OCI-LY7 (cell line): ENCODE data around the gene IL1RAPL2.

Experiments used
- EZH2phosphoT487 ChIP-seq: fragments of 200-600 bp; sonication (generic); IDR thresholded peaks from 2 replicates; pipeline ENCODE4 v1.6.1; 2018; ENCODE audit warnings: low read depth, borderline replicate concordance, mild to moderate bottlenecking, mixed run types, antibody characterized with exemption, low read length, moderate library complexity, mixed read lengths
- TF ChIP-seq, protein P1 (sequence below): fragments of 200-600 bp; sonication (generic); conservative IDR thresholded peaks from 2 replicates; pipeline ENCODE4 v1.5.1; 2014; ENCODE audit warnings: mild to moderate bottlenecking, antibody characterized with exemption, low read length, moderate library complexity, mixed read lengths

DNA sequence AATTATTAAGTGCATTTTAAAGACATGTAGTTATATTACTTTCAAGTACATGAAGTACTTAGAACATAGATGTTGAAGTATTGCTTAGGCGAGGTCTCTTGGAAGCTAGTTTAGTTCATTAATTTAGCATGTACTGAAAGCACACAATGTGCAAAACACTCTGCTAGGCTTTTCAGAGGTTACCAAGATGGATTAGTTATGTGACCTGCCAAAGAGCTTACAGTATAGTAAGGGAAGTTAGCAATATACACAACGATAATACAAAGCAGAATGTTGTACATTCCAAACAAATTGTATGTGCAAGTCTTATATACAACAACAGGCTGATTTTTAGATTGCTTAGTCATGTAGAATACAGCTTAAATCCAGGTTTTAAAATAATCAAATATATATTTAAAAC lies 1137.9 kb downstream of the IL1RAPL2 start:
- TF ChIP-seq, protein P1, sequence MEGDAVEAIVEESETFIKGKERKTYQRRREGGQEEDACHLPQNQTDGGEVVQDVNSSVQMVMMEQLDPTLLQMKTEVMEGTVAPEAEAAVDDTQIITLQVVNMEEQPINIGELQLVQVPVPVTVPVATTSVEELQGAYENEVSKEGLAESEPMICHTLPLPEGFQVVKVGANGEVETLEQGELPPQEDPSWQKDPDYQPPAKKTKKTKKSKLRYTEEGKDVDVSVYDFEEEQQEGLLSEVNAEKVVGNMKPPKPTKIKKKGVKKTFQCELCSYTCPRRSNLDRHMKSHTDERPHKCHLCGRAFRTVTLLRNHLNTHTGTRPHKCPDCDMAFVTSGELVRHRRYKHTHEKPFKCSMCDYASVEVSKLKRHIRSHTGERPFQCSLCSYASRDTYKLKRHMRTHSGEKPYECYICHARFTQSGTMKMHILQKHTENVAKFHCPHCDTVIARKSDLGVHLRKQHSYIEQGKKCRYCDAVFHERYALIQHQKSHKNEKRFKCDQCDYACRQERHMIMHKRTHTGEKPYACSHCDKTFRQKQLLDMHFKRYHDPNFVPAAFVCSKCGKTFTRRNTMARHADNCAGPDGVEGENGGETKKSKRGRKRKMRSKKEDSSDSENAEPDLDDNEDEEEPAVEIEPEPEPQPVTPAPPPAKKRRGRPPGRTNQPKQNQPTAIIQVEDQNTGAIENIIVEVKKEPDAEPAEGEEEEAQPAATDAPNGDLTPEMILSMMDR = no peak
- TF ChIP-seq EZH2phosphoT487 = no peak
